A549 (cell line): ENCODE measurements around the gene KRT32. TPM values are rescaled to one million over a fixed set of nuclear protein-coding genes. Genes with fewer than 3 reads are reported as not detected.

Source experiments
- ATAC-seq, 2 experiments: fragments of 200-7000 bp in 1 of 2; fragments of >200 bp in 1 of 2; cut with Nextera tagmentation in 1 of 2; cut with Tn5 transposase in 1 of 2; 3 replicates each; pipeline versions ENCODE4 v1.8.0 to v1.9.1; 2018 to 2020; ENCODE audit warnings: mild to moderate bottlenecking in 1 of 2, moderate library complexity in 1 of 2
- CTCF ChIA-PET: fragments of 300-600 bp; sonication (Branson Sonifier 250); formaldehyde crosslinking; extraction: SDS; loops from one replicate; lab custom pipeline; 2021; ENCODE audit warnings: antibody characterized with exemption, inconsistent platforms; lab: Yijun Ruan, JAX
- POLR2A ChIA-PET: fragments of 350-600 bp; formaldehyde crosslinking; extraction: SDS; loops from one replicate; lab custom pipeline; 2021; ENCODE audit warnings: antibody characterized with exemption, inconsistent platforms; lab: Yijun Ruan, JAX
- DNase-seq, 2 experiments: peaks; one replicate each; pipeline versions ENCODE4 v3.0.0 to v3.0.0-alpha.2; 2011 to 2016; ENCODE audit warnings: low read depth in 1 of 2, low spot score in 1 of 2
- FAIRE-seq: peaks from 2 replicates; lab custom pipeline; 2011; peaks lifted over from hg19 to GRCh38; lab: Jason Lieb, UNC
- H3K27ac ChIP-seq, 2 experiments: fragments of >200 bp; sonication (Bioruptor Twin); formaldehyde crosslinking; 3 replicates each; pipeline ENCODE4 v1.5.1; 2016 to 2017
- H3K4me1 ChIP-seq: fragments of >200 bp; sonication (Bioruptor Twin); formaldehyde crosslinking; 3 replicates; pipeline ENCODE4 v1.6.1; 2016
- H3K4me2 ChIP-seq: fragments of >200 bp; sonication (Bioruptor Twin); formaldehyde crosslinking; 3 replicates; pipeline ENCODE4 v1.6.1; 2016
- H3K4me3 ChIP-seq: fragments of >200 bp; sonication (Bioruptor Twin); formaldehyde crosslinking; 3 replicates; pipeline ENCODE4 v1.5.1; 2016
- H3K9me3 ChIP-seq: fragments of >200 bp; sonication (Bioruptor Twin); formaldehyde crosslinking; 3 replicates; pipeline ENCODE4 v1.6.1; 2016
- BCL3 ChIP-seq: fragments of >200 bp; sonication (Bioruptor Twin); formaldehyde crosslinking; IDR thresholded peaks from 3 replicates; pipeline ENCODE4 v1.6.1; 2016
- BHLHE40 ChIP-seq: IDR thresholded peaks from 2 replicates; pipeline ENCODE4 v1.6.1; 2012; ENCODE audit warnings: low read depth, low read length, inconsistent platforms
- CHD2 ChIP-seq: fragments of 150-350 bp; IDR thresholded peaks from 2 replicates; pipeline ENCODE4 v1.6.1; 2014; ENCODE audit warnings: low read length; ENCODE audit not compliant: partially characterized antibody
- CTCF ChIP-seq: fragments of >200 bp; sonication (Bioruptor Twin); formaldehyde crosslinking; IDR thresholded peaks from 3 replicates; pipeline ENCODE4 v1.5.1; 2016
- E2F6 ChIP-seq: IDR thresholded peaks from 2 replicates; pipeline ENCODE4 v1.6.1; 2012; ENCODE audit warnings: low read depth, borderline replicate concordance
- EHF ChIP-seq: fragments of 250-450 bp; sonication (Bioruptor Pico); IDR thresholded peaks from 2 replicates; pipeline ENCODE4 v1.5.0; 2020; ENCODE audit warnings: mild to moderate bottlenecking
- ESRRA ChIP-seq: fragments of 150-350 bp; IDR thresholded peaks from 2 replicates; pipeline ENCODE4 v1.6.1; 2014; ENCODE audit warnings: mild to moderate bottlenecking, low read length, borderline replicate concordance
- FOSB ChIP-seq: fragments of 250-450 bp; sonication (Bioruptor Pico); IDR thresholded peaks from 2 replicates; pipeline ENCODE4 v1.5.0; 2020; ENCODE audit warnings: mild to moderate bottlenecking, moderate library complexity
- FOSL2 ChIP-seq, 2 experiments: fragments of 450-650 bp in 1 of 2; fragments of >200 bp in 1 of 2; sonication (Bioruptor Twin) in 1 of 2; formaldehyde crosslinking; IDR thresholded peaks; 2 replicates each; pipeline versions ENCODE4 v1.5.0 to v1.6.1; 2016 to 2020; ENCODE audit warnings: mild to moderate bottlenecking in 1 of 2, moderate library complexity in 1 of 2
- FOXS1 ChIP-seq: fragments of 250-450 bp; sonication (Bioruptor Pico); IDR thresholded peaks from 2 replicates; pipeline ENCODE4 v1.5.0; 2020; ENCODE audit warnings: mild to moderate bottlenecking, moderate library complexity
- GATA3 ChIP-seq: IDR thresholded peaks from 2 replicates; pipeline ENCODE4 v1.6.1; 2012; ENCODE audit warnings: borderline replicate concordance
- HOXA7 ChIP-seq: fragments of 250-450 bp; sonication (Bioruptor Pico); IDR thresholded peaks from 2 replicates; pipeline ENCODE4 v1.5.0; 2020; ENCODE audit warnings: mild to moderate bottlenecking, moderate library complexity
- HOXB5 ChIP-seq: fragments of 250-450 bp; sonication (Bioruptor Pico); IDR thresholded peaks from 2 replicates; pipeline ENCODE4 v1.5.0; 2020; ENCODE audit warnings: mild to moderate bottlenecking, moderate library complexity
- JUN ChIP-seq, 2 experiments: fragments of >200 bp; sonication (Bioruptor Twin); formaldehyde crosslinking; IDR thresholded peaks; 2 replicates in 1 of 2; 3 replicates in 1 of 2; pipeline ENCODE4 v1.6.1; 2016 to 2017
- JUNB ChIP-seq: fragments of >200 bp; sonication (Bioruptor Twin); formaldehyde crosslinking; IDR thresholded peaks from 2 replicates; pipeline ENCODE4 v1.6.1; 2016
- KDM5A ChIP-seq: fragments of 200-600 bp; sonication (generic); IDR thresholded peaks from 2 replicates; pipeline ENCODE4 v1.6.1; 2016; ENCODE audit warnings: antibody characterized with exemption, mild to moderate bottlenecking
- MAX ChIP-seq: IDR thresholded peaks from 2 replicates; pipeline ENCODE4 v1.6.1; 2012
- NPAS2 ChIP-seq: fragments of 250-450 bp; sonication (Bioruptor Pico); IDR thresholded peaks from 2 replicates; pipeline ENCODE4 v1.8.0; 2022; ENCODE audit warnings: mild to moderate bottlenecking, moderate library complexity, borderline replicate concordance
- NR3C1 ChIP-seq: fragments of >200 bp; sonication (Bioruptor Twin); formaldehyde crosslinking; IDR thresholded peaks from 3 replicates; pipeline ENCODE4 v1.6.1; 2017
- PBX3 ChIP-seq: IDR thresholded peaks from 2 replicates; pipeline ENCODE4 v1.6.1; 2012
- POLR2AphosphoS2 ChIP-seq: conservative IDR thresholded peaks from 2 replicates; pipeline ENCODE4 v1.6.1; 2012; ENCODE audit warnings: low read length, improper control_type of control experiment, inconsistent platforms
- RAD21 ChIP-seq, 2 experiments: fragments of >200 bp in 1 of 2; sonication (Bioruptor Twin) in 1 of 2; formaldehyde crosslinking in 1 of 2; IDR thresholded peaks in 1 of 2; conservative IDR thresholded peaks in 1 of 2; 2 replicates in 1 of 2; 3 replicates in 1 of 2; pipeline ENCODE4 v1.6.1; 2012 to 2018; ENCODE audit warnings: inconsistent platforms in 1 of 2
- RCOR1 ChIP-seq: fragments of 150-350 bp; IDR thresholded peaks from 2 replicates; pipeline ENCODE4 v1.6.1; 2014; ENCODE audit warnings: antibody characterized with exemption, low read length, low read depth
- SREBF2 ChIP-seq: fragments of 450-650 bp; IDR thresholded peaks from 2 replicates; pipeline ENCODE4 v1.6.1; 2014; ENCODE audit warnings: mild to moderate bottlenecking, moderate library complexity
- USF2 ChIP-seq: fragments of 450-650 bp; IDR thresholded peaks from 2 replicates; pipeline ENCODE4 v1.6.1; 2014; ENCODE audit warnings: antibody characterized with exemption
- WGBS: methylation state at CpG from one replicate; pipeline ENCODE4 v1.1.6; 2017; ENCODE audit errors: missing lambda C conversion rate; 5-methylcytosine and 5-hydroxymethylcytosine counted together
- polyA plus RNA-seq, 4 experiments: library from polyadenylated mRNA; depleted of rRNA in 3 of 4; stranded (reverse); fragments of >200 nt; fragmentation: RNase III in 1 of 4; extraction: RNeasy Plus Mini Kit Qiagen cat#74134 plus additional on column Dnase treatment in 1 of 4; gene quantifications; 2 replicates in 3 of 4; 3 replicates in 1 of 4; pipeline ENCODE4 v1.2.3, GENCODE V29; 2011 to 2017

KRT32 gene
- polyA plus RNA-seq, 2 of the 4 experiments (the other 2 are of a cell fraction), result not detected

- FAIRE-seq (no peak), ATAC-seq (no peak), DNase-seq (no peak)
- ChIA-PET CTCF (interaction anchor here (0.6 to 2.9 kb wide), 7 partner anchors 16 to 199 kb away, joined by 3 to 22 read pairs (median 3); no protein-coding TSS in a partner anchor), POLR2A (no interaction called here)
- Histone ChIP-seq H3K4me3 (no peak overlapping the region), H3K4me1 (peaks cover 13% of the 10 kb centered on the region), H3K9me3 (peaks cover 28% of the 10 kb centered on the region), H3K4me2 (no peak overlapping the region), H3K27ac (no peak overlapping the region)
- TF ChIP-seq JUN (IDR thresholded peaks at IDR 0.05) (no peak), CTCF (no peak), NPAS2 (CRISPR knock-in tag) (no peak), FOSB (CRISPR knock-in tag) (no peak)
- 64% methylated on average over 4 of the region's 4 CpGs for WGBS
These were observed 375 bp upstream of the KRT32 start for GRCh38 chr17:41467561-41467960.

GRCh38 chr17:41464682-41465081 lies 2.5 kb downstream of the KRT32 start:
- ChIA-PET POLR2A (no interaction called here), CTCF (interaction anchor here (1.3 to 3.7 kb wide), 4 partner anchors 13 to 184 kb away, joined by 3 to 13 read pairs (median 7); partner anchors contain the start of gene KRT38)
- Histone ChIP-seq H3K27ac (no peak overlapping the region), H3K4me2 (peak overlapping the region; percentile 27), H3K4me3 (no peak overlapping the region), H3K4me1 (peaks cover 13% of the 10 kb centered on the region), H3K9me3 (peaks cover 19% of the 10 kb centered on the region; the same call in 2 of the 3 replicates)
- FAIRE-seq (no peak), DNase-seq (peak; percentile 50 to 79), ATAC-seq (peak; percentile 76 to 77; a peak in 5 of 6 replicates)
- WGBS, result 2% methylated on average over 6 of the region's 6 CpGs
- TF ChIP-seq JUNB (0 out of 2 replicates have a peak, but pooled peaks have one; percentile 21), FOSL2 (IDR thresholded peaks at IDR 0.05) (no peak), FOSL2 (CRISPR knock-in tag; IDR thresholded peaks at IDR 0.05) (peak; percentile 18; the same call in 1 of the 2 replicates), SREBF2 (no peak)

- no peak for FAIRE-seq
- H3K4me2 ChIP-seq, result peak overlapping the region; percentile 27; the same call in 2 of the 3 replicates
- no peak overlapping the region for H3K27ac ChIP-seq
These were observed 3.0 kb downstream of the KRT32 start for GRCh38 chr17:41464173-41464572.

More at GRCh38 chr17:41464173-41464572, 3.0 kb downstream of the KRT32 start:
- no peak for ATAC-seq
- DNase-seq, result no peak
- peaks cover 13% of the 10 kb centered on the region for H3K4me1 ChIP-seq
- TF ChIP-seq E2F6, result no peak
- no peak for TF ChIP-seq EHF (CRISPR knock-in tag)
- no peak for TF ChIP-seq USF2
- TF ChIP-seq PBX3, result no peak
- no peak for TF ChIP-seq MAX
- no peak for TF ChIP-seq BHLHE40
- no peak for TF ChIP-seq GATA3
- no peak for TF ChIP-seq BCL3
- no peak for TF ChIP-seq ESRRA
- TF ChIP-seq FOXS1 (CRISPR knock-in tag), result no peak
- TF ChIP-seq FOSB (CRISPR knock-in tag), result no peak
- TF ChIP-seq RCOR1, result no peak
- no peak for TF ChIP-seq HOXA7 (CRISPR knock-in tag)
- TF ChIP-seq HOXB5 (CRISPR knock-in tag), result no peak
- no peak for TF ChIP-seq KDM5A
- no peak for TF ChIP-seq RAD21 (conservative IDR thresholded peaks at IDR 0.05 in 1 of 2, IDR thresholded peaks at IDR 0.05 in 1 of 2)
- TF ChIP-seq POLR2AphosphoS2, result no peak
- no peak for TF ChIP-seq CHD2
- TF ChIP-seq NR3C1, result no peak
- H3K4me3 ChIP-seq, result no peak overlapping the region
- H3K9me3 ChIP-seq, result peaks cover 19% of the 10 kb centered on the region; the same call in 2 of the 3 replicates
- WGBS, result 93% methylated on average over 11 of the region's 11 CpGs
- ChIA-PET POLR2A (no interaction called here), CTCF (interaction anchor here (0.7 to 3.7 kb wide), 7 partner anchors 12 to 203 kb away, joined by 3 to 13 read pairs (median 5); partner anchors contain the start of gene KRT38)
